IMR-90 (cell line): Measurements from ENCODE around the gene PDE11A. TPM values are rescaled to one million over a fixed set of nuclear protein-coding genes. Genes with fewer than 3 reads are reported as not detected.

Source experiments
- ATAC-seq: fragments of 200-7000 bp; cut with Tn5 transposase; 2 replicates; pipeline ENCODE4 v1.9.1; 2020; ENCODE audit warnings: low read depth, mild to moderate bottlenecking, moderate library complexity
- BruUV-seq: library from RNA; stranded (reverse); fragments of 400-500 nt; replicated peaks from 2 replicates; lab custom pipeline; 2021; lab: Mats Ljungman, UMichigan
- CTCF ChIA-PET: fragments of 300-600 bp; formaldehyde crosslinking; extraction: SDS; loops from one replicate; lab custom pipeline; 2021; ENCODE audit warnings: antibody characterized with exemption; lab: Yijun Ruan, JAX
- POLR2A ChIA-PET: fragments of 300-600 bp; sonication (Branson Sonifier 250); formaldehyde crosslinking; loops from one replicate; lab custom pipeline; 2022; ENCODE audit warnings: antibody characterized with exemption; ENCODE audit not compliant: unreplicated experiment; lab: Charles Lee
- DNase-seq: peaks from one replicate; pipeline ENCODE4 v3.0.0; 2013
- H2AFZ ChIP-seq: replicated peaks from 2 replicates; pipeline ENCODE3; 2013; ENCODE audit warnings: low read length, mild to moderate bottlenecking; ENCODE audit not compliant: poor library complexity
- H2AK5ac ChIP-seq: 2 replicates; pipeline ENCODE4 v1.6.1; 2013; ENCODE audit warnings: low read depth, low read length, inconsistent platforms
- H2AK9ac ChIP-seq: replicated peaks from 2 replicates; pipeline ENCODE3; 2013; ENCODE audit warnings: mild to moderate bottlenecking, low read depth, low read length, moderate library complexity; ENCODE audit not compliant: poor library complexity
- H2BK120ac ChIP-seq: 2 replicates; pipeline ENCODE4 v1.6.1; 2013; ENCODE audit warnings: low read depth, low read length, inconsistent platforms
- H2BK15ac ChIP-seq: 3 replicates; pipeline ENCODE4 v1.6.1; 2013; ENCODE audit warnings: low read depth, low read length, inconsistent platforms
- H2BK20ac ChIP-seq: 2 replicates; pipeline ENCODE4 v1.6.1; 2013; ENCODE audit warnings: low read depth, mild to moderate bottlenecking, inconsistent platforms, low read length, moderate library complexity
- H2BK5ac ChIP-seq: 2 replicates; pipeline ENCODE4 v1.6.1; 2013; ENCODE audit warnings: mild to moderate bottlenecking, low read depth, low read length, inconsistent platforms; ENCODE audit not compliant: poor library complexity, severe bottlenecking
- H3K14ac ChIP-seq: replicated peaks from 2 replicates; pipeline ENCODE4 v1.6.1; 2013; ENCODE audit warnings: low read depth, low read length, inconsistent platforms
- H3K18ac ChIP-seq: 2 replicates; pipeline ENCODE4 v1.6.1; 2013; ENCODE audit warnings: low read depth, low read length, control low read depth
- H3K23ac ChIP-seq: 2 replicates; pipeline ENCODE4 v1.6.1; 2013; ENCODE audit warnings: low read depth, low read length, inconsistent platforms
- H3K27ac ChIP-seq: 2 replicates; pipeline ENCODE4 v1.5.1; 2013; ENCODE audit warnings: mild to moderate bottlenecking, control low read depth, low read length; ENCODE audit not compliant: insufficient read depth
- H3K27me3 ChIP-seq: 2 replicates; pipeline ENCODE4 v1.6.1; 2013; ENCODE audit warnings: low read length; ENCODE audit not compliant: control insufficient read depth, insufficient read depth
- H3K36me3 ChIP-seq: 2 replicates; pipeline ENCODE4 v1.6.1; 2013; ENCODE audit warnings: low read length, mixed read lengths; ENCODE audit not compliant: control insufficient read depth, insufficient read depth
- H3K4ac ChIP-seq: 2 replicates; pipeline ENCODE4 v1.6.1; 2013; ENCODE audit warnings: low read depth, low read length, inconsistent platforms
- H3K4me1 ChIP-seq: 2 replicates; pipeline ENCODE4 v1.6.1; 2013; ENCODE audit warnings: low read length, mixed read lengths; ENCODE audit not compliant: control insufficient read depth, insufficient read depth
- H3K4me2 ChIP-seq: 2 replicates; pipeline ENCODE4 v1.6.1; 2013; ENCODE audit warnings: low read depth, mild to moderate bottlenecking, control low read depth, low read length, moderate library complexity
- H3K4me3 ChIP-seq: 2 replicates; pipeline ENCODE4 v1.5.1; 2013; ENCODE audit warnings: low read depth, mild to moderate bottlenecking, control low read depth, low read length, moderate library complexity; ENCODE audit not compliant: insufficient read depth
- H3K56ac ChIP-seq: 2 replicates; pipeline ENCODE4 v1.6.1; 2013; ENCODE audit warnings: low read length, inconsistent platforms; ENCODE audit not compliant: insufficient read depth; ENCODE audit errors: extremely low read depth
- H3K79me1 ChIP-seq, 2 experiments: 2 replicates each; pipeline ENCODE4 v1.6.1; 2013; ENCODE audit warnings: low read length in 2 of 2, inconsistent platforms in 1 of 2, low read depth in 1 of 2
- H3K9ac ChIP-seq: 2 replicates; pipeline ENCODE4 v1.6.1; 2013; ENCODE audit warnings: low read depth, low read length, control low read depth
- H3K9me1 ChIP-seq: 2 replicates; pipeline ENCODE4 v1.6.1; 2013; ENCODE audit warnings: low read length, inconsistent platforms; ENCODE audit not compliant: insufficient read depth
- H3K9me3 ChIP-seq: 2 replicates; pipeline ENCODE4 v1.6.1; 2013; ENCODE audit warnings: low read length; ENCODE audit not compliant: control insufficient read depth, insufficient read depth
- H4K20me1 ChIP-seq: 2 replicates; pipeline ENCODE4 v1.6.1; 2013; ENCODE audit warnings: low read length, inconsistent platforms; ENCODE audit not compliant: insufficient read depth
- H4K5ac ChIP-seq: 2 replicates; pipeline ENCODE4 v1.6.1; 2013; ENCODE audit warnings: mild to moderate bottlenecking, low read depth, low read length, control low read depth
- H4K8ac ChIP-seq, 2 experiments: 2 replicates each; pipeline ENCODE4 v1.6.1; 2013; ENCODE audit warnings: low read depth in 2 of 2, low read length in 2 of 2, control low read depth in 1 of 2, inconsistent platforms in 1 of 2
- H4K91ac ChIP-seq: 2 replicates; pipeline ENCODE4 v1.6.1; 2013; ENCODE audit warnings: low read depth, low read length, inconsistent platforms; ENCODE audit not compliant: insufficient read depth
- BHLHE40 ChIP-seq: fragments of 150-350 bp; IDR thresholded peaks from 2 replicates; pipeline ENCODE4 v1.6.1; 2016; ENCODE audit warnings: mild to moderate bottlenecking, low read depth, low read length
- CTCF ChIP-seq: conservative IDR thresholded peaks from 2 replicates; pipeline ENCODE4 v1.5.1; 2012; ENCODE audit warnings: mild to moderate bottlenecking, low read depth, low read length, improper control_type of control experiment
- SMC3 ChIP-seq: fragments of 150-350 bp; IDR thresholded peaks from 2 replicates; pipeline ENCODE4 v1.6.1; 2016; ENCODE audit warnings: low read depth, mild to moderate bottlenecking, antibody characterized with exemption, low read length, moderate library complexity
- WGBS, 2 experiments: methylation state at CpG; one replicate each; pipeline versions ENCODE4 v1.1.5 to v1.1.7; 2013; ENCODE audit warnings: missing lambda C conversion rate in 2 of 2; ENCODE audit not compliant: insufficient read length in 1 of 2; ENCODE audit errors: extremely low coverage in 2 of 2; 5-methylcytosine and 5-hydroxymethylcytosine counted together
- dilution Hi-C: fragments of 300-500 bp; cut with HindIII; formaldehyde crosslinking; loops from one replicate; pipeline ENCODE4 v1.14.3; 2018; ENCODE audit warnings: low sequenced_read_pairs; ENCODE audit not compliant: unreplicated experiment
- in situ Hi-C: fragments of 300-500 bp; cut with MboI; formaldehyde crosslinking; loops from 3 replicates; pipeline ENCODE4 v1.14.3; 2019; ENCODE audit warnings: low sequenced_read_pairs, inconsistent platforms, mixed read lengths
- intact Hi-C: fragments of 100-400 bp; cut with micrococcal nuclease; formaldehyde crosslinking; loops from 2 replicates; pipeline ENCODE4 v1.10.0; 2022
- polyA plus RNA-seq, 3 experiments: library from polyadenylated mRNA; depleted of rRNA; stranded (reverse); fragments of >200 nt; gene quantifications; 2 replicates each; pipeline ENCODE4 v1.2.3, GENCODE V29; 2012; ENCODE audit warnings: low replicate concordance in 1 of 3
- total RNA-seq: library from RNA; depleted of rRNA; stranded (reverse); fragments of >200 nt; gene quantifications from 2 replicates; pipeline ENCODE4 v1.2.3, GENCODE V29; 2012

PDE11A gene
- total and polyA plus RNA-seq, 2 of the 4 experiments (the other 2 are of a cell fraction): 0.21 to 0.72 TPM

DNA sequence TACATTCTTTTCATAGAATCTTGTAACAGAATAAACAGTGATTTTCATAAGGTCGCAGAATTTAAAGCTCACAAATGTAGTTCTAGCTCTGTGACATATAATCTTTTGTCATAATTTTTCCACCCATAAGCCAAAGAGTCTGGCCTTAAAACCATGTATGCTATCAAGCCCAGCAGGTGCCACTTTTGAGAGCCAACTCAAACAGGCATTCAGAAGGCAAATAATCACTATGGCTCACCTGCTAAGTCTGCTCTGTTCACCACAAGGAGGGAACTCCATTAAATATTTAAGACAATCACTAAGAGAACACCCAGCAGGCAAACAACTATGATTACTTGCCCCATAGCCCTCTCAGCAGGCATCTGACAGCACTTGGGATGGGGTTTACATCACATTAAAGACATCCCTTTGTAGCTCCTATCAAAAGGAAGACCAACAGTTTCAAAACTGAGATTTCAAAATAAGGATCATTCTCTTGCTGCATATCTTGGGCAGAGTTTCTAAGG is 241.6 kb downstream of the PDE11A start:
- Histone ChIP-seq H2BK15ac (no peak overlapping the region), H4K5ac (no peak overlapping the region), H3K56ac (no peak overlapping the region), H3K9me3 (no peaks in the 10 kb centered on the region), H3K9me1 (no peaks in the 10 kb centered on the region), H2AK5ac (no peak overlapping the region), H3K4me1 (no peaks in the 10 kb centered on the region), H3K14ac (no peak overlapping the region), H3K23ac (no peak overlapping the region), H3K27me3 (no peaks in the 10 kb centered on the region; the same call in 1 of the 2 replicates), H3K36me3 (no peaks in the 10 kb centered on the region), H3K9ac (no peak overlapping the region), H4K20me1 (no peaks in the 10 kb centered on the region), H2BK20ac (no peak overlapping the region), H2AK9ac (no peak overlapping the region), H3K27ac (no peak overlapping the region), H3K4me3 (no peak overlapping the region), H3K4me2 (no peak overlapping the region), H3K4ac (no peak overlapping the region), H3K18ac (no peak overlapping the region), H2BK5ac (no peak overlapping the region), H2BK120ac (no peak overlapping the region), H4K91ac (no peak overlapping the region), H3K79me1 (no peaks in the 10 kb centered on the region), H2AFZ (no peak overlapping the region), H4K8ac (no peak overlapping the region)
- in situ Hi-C loops: no loop called here
- no peak for TF ChIP-seq SMC3
- no peak for TF ChIP-seq CTCF
- no peak for TF ChIP-seq BHLHE40
- dilution Hi-C loops: no loop called here
- no CpG with 5 or more reads among the region's 1 CpG for WGBS, 2 experiments
- no peak for DNase-seq
- no peak for ATAC-seq
- intact Hi-C loops: no loop called here
- BruUV-seq: no TSS peak
- CTCF ChIA-PET: interaction anchor here (0.6 kb wide), 1 partner anchor 32 kb away, joined by 3 read pairs; no protein-coding TSS in a partner anchor
- POLR2A ChIA-PET: no interaction called here
